Dermis blood vessel endothelial cell (primary cell): ENCODE data around the gene PPA2. TPM values are rescaled to one million over a fixed set of nuclear protein-coding genes. Genes with fewer than 3 reads are reported as not detected.
"Not testable (repeated sequence)": the region's sequence is repeated elsewhere in the genome, so short reads cannot be mapped to it uniquely, and the experiment has no call there.

ENCODE experiments used
- DNase-seq: peaks from one replicate; pipeline ENCODE4 v3.0.0; 2010
- total RNA-seq: library from RNA; depleted of rRNA; stranded (reverse); fragments of >200 nt; gene quantifications from 2 replicates; pipeline ENCODE4 v1.2.3, GENCODE V29; 2014

Gene PPA2
- 67.1 and 86.4 TPM in 2 replicates for total RNA-seq

- DNase-seq: peak; percentile 91
These were observed at the start of gene PPA2 for GRCh38 chr4:105473324-105474098. Gene PPA2, minus strand, starts transcription at chr4:105474062. Its CDS starts 12 bp downstream, at chr4:105474050.

GRCh38 chr4:105520819-105521790 is 47.2 kb upstream of the PPA2 start:
- DNase-seq: peak; percentile 68

DNA sequence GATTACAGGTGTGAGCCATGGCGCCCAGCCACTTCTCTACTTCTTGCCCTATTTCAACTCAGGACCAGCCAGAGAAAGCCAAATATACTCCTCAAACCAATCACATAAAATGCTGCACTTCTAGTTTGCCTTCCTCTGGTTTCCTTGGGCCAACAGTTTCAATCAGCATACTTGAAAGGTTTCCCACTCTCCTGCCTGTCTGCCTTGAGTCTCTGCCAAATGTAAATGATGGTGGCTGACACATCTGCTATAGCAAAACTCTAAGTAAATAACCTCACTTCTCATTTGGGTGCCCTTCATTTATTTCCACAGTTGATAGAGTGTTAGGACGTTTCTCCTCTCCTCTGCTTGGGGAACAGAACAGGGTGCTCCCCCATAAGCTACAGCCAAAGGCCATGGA is 36.4 kb upstream of the PPA2 start:
- no peak for DNase-seq

GRCh38 chr4:105509714-105510113 is 35.9 kb upstream of the PPA2 start:
- DNase-seq: no peak

- DNase-seq: no peak
These were observed 35.4 kb upstream of the PPA2 start for GRCh38 chr4:105509291-105509690.

- no peak for DNase-seq
These were observed 30.9 kb upstream of the PPA2 start for GRCh38 chr4:105504744-105505143.

- no peak for DNase-seq
These were observed 29.6 kb upstream of the PPA2 start for GRCh38 chr4:105503484-105503883.

GRCh38 chr4:105496899-105497298 is 23.0 kb upstream of the PPA2 start:
- no peak for DNase-seq

GRCh38 chr4:105495667-105496066 is 21.8 kb upstream of the PPA2 start:
- no peak for DNase-seq

DNA sequence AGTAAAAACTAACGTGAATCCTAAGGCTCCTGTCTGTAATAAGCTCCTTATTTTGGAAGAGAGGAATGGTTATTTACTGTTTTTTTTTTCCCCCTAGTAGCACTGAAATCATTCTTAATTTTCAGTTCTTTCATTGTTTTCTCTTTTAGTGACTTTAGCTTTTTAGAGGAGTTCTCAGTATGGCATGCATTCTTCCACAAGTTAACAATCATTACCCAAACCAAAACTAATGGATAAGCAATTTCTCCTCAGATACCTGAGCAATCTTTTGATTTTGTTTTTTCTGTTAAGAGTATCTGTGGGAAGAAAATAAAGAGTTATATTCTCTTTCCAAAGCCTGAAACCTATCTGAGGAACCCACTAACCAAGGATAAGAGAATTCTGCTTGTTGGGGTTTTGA is 16.7 kb upstream of the PPA2 start:
- no peak for DNase-seq

- DNase-seq: no peak
These were observed 10.0 kb upstream of the PPA2 start for GRCh38 chr4:105483840-105484239.

DNA sequence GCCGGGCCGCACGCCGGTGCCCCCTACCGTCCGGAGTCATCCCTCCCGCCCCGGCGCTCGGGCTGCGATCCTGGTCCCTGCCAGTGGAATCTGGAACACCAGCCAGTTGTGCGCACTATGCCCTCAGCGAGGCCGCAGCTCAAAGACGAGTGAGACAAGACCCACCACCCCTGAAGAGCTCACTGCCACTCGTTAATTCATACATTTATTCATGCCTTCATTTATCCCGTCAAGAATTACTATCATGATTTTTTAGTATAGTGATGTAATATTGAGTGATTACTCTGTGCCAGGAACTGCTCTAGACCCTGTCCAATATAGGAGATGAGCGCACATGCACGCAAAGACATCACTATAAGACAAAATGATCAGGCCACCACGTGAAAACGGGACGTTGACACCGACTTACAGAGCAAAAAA is 247 bp upstream of the PPA2 start:
- DNase-seq: peak; percentile 93

DNA sequence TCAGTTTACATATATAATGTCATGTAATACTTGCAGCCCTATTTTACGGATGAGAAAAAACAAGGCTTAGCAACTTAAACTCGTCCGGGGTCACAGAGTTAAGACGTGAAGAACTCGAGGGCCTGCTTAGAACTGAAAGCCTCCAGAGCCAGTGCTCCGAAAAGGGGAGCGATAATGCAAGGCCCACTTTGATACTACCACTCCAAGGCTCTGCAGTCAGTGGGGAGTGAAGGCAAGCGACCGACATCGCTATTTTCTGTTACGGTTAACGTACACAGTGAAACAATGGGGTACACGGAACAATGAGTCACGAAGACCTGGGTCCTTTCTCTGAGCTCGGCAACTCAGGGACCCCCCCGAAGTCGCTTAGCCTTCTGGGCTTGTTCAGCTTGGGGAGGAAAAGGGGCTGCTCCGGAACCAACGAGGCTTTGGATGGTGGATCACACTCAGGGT is 965 bp downstream of the PPA2 start:
- DNase-seq: no peak

GRCh38 chr4:105471566-105472176 is 2.2 kb downstream of the PPA2 start:
- peak; percentile 90 for DNase-seq

DNA sequence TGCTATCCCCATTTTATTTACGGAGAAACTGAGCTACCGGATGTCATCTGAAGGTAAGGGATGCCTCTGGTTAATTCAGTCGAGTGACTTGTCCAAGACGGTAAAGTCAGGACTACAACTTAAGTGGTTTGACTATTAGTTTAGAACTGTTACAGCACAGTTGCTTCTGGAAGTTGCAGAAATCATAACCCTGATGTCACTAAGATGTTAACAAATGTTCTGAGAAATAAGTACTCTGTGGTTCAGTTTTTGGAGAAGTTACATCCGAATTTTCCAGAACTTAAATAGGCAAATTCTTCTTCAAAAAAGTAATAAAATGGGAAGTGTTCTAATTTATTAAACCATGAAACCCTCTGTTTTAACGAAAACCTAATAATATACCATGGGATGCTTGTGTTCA is 3.1 kb downstream of the PPA2 start:
- DNase-seq: no peak

DNA sequence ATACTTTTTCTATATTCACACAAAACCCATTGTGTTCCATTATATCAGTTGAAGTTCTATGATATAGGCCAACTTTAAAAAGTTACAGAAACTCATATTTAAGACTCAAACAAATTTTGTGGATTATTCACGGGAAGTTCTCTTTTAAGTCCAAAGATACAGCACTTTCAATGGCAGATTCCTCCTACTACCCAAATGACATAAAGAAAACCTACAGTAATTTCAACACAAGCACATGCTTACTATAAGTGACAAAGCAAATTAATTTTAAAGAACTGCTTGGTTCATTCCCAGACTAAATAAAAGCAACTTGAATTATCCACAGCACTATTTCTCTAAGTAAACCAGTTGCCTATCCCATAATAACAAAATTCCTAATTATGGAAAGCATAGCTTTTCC is 4.1 kb downstream of the PPA2 start:
- no peak for DNase-seq

DNA sequence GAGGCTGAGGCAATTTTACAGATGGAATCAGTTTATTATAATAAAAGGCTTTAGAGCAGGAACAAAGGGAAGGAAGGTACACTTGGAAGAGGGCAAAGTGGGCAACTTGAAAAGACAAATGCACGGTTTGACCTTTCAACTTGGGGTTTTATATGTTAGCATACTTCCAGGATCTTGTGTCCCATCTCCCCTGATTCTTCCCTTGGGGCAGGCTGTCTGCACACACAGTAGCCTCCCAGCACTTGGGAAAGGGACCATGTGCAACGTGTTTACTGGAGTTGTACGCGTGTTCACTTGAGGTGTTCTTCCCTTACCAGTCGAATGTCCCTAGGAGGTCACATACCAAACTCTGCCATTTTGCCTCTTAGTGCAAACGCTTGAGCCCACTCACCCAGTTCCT is 7.3 kb downstream of the PPA2 start:
- no peak for DNase-seq

GRCh38 chr4:105464563-105464962 is 9.3 kb downstream of the PPA2 start:
- not testable (repeated sequence) for DNase-seq

DNA sequence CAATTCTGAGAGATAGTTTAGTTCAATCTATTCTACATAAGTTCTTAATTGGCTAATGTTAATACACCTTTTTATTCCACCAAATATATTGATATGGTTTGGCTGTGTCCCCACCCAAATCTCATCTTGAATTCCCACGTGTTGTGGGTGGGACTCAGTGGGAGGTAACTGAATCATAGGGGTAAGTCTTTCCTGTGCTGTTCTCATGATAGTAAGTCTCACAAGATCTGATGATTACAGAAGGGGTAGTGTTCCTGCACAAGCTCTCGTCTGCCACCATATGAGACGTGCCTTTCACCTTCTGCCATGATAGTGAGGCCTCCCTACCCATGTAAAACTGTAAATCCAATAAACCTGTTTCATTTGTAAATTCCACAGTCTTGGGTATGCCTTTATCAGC is 11.3 kb downstream of the PPA2 start:
- no peak for DNase-seq

DNA sequence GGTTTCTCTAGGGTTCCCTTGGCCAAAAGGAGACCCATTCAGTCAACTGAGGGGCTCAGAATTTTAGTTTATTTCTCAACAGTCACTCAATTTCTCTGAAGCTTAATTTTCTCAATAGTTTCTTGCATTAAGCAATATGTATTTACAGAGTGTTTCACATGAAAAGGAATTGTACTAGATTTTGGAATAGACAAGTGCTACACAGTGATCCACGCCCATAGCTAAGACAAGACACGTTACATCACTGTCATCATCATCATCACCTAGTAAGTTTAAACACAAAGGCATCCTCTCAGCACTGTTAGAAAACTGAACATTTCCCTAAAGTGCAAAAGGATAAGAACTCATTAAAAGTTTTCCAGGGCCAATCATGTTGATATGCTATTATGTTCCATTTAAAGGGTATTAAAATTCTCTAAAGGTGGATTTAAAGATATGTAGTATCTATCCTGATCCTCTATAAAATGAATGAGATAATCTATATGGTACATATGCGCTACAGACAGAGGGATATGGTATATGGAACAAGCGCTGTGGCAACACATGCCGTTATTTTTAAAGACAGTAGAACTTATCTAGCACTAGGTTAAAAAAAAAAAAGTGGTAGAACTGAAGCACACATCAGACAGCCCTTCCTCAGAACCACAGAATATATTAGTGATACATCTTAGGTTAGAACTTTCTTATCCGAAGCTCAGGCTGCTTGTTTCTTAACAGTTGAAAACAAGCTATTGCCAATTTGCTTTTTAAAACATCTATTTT is 12.1 kb downstream of the PPA2 start:
- DNase-seq: no peak

DNA sequence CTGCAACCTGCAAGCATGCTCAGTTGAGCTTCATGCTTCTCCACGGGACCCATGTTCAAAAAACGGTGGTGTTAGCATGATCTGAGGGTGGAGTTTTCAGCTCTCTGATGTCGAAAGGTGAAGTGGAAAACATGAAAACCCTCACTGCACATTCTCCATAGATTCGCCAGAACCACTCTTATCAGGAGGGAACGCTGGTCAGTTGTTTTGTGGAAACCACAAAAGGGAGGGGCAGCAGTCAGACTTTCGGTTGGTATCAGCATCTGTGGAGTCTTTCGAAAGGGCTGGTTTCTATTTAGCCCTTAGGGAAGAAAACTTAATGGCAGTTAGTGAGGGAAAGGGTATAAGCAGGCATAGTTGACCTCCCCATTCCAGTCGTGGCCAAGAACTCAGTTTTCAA is 12.6 kb downstream of the PPA2 start:
- DNase-seq: no peak

DNA sequence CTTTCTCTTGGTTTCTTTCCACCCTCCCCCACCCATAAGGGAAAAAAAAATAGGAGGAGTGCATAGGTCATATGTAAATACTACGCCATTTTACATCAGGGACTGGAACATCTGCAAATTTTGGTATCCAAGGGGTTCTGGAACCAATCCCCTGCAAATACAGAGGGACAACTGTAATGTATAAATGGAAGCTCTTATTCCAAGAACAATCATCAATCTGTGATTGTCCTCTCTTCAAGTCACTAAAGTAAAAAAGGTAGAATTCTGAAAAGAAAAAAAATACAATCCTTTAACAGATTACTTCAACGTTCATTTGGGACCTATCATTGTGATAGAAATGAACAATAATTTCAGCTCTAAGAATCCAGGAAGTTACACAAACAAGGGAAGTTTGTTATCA is 13.6 kb downstream of the PPA2 start:
- DNase-seq: peak; percentile 6
